Endothelial cell of umbilical vein (primary cell): ENCODE results near the gene GRID1. TPM values are rescaled to one million over a fixed set of nuclear protein-coding genes. Genes with fewer than 3 reads are reported as not detected.

Experiments used
- BruUV-seq: library from RNA; stranded (reverse); fragments of 400-500 nt; replicated peaks from 2 replicates; lab custom pipeline; 2021; lab: Mats Ljungman, UMichigan
- CTCF ChIA-PET: fragments of 300-600, 350-600 bp; sonication (Branson Sonifier 250); formaldehyde crosslinking; loops from one replicate; lab custom pipeline; 2021; ENCODE audit warnings: antibody characterized with exemption, inconsistent platforms; lab: Charles Lee
- POLR2A ChIA-PET: fragments of 300-600, 350-600 bp; sonication (Branson Sonifier 250); formaldehyde crosslinking; loops from one replicate; lab custom pipeline; 2021; ENCODE audit warnings: antibody characterized with exemption, inconsistent platforms; lab: Charles Lee
- DNase-seq: peaks from one replicate; pipeline ENCODE4 v3.0.0-alpha.2; 2011; ENCODE audit warnings: low read depth, low spot score
- FAIRE-seq: peaks from 2 replicates; lab custom pipeline; 2011; peaks lifted over from hg19 to GRCh38; lab: Jason Lieb, UNC
- H2AFZ ChIP-seq: 2 replicates; pipeline ENCODE4 v1.6.0; 2012; ENCODE audit warnings: low read depth, low read length, control low read depth, inconsistent platforms
- H3K27ac ChIP-seq: 2 replicates; pipeline ENCODE4 v1.5.1; 2011; ENCODE audit warnings: low read depth, mild to moderate bottlenecking, control low read depth, low read length, moderate library complexity; ENCODE audit not compliant: insufficient read depth
- H3K27me3 ChIP-seq, 2 experiments: 2 replicates each; pipeline versions ENCODE4 v1.6.0 to v1.6.1; 2011; ENCODE audit warnings: low read length in 2 of 2, mixed read lengths in 1 of 2; ENCODE audit not compliant: control insufficient read depth in 2 of 2, insufficient read depth in 2 of 2
- H3K36me3 ChIP-seq, 2 experiments: 2 replicates in 1 of 2; 3 replicates in 1 of 2; pipeline ENCODE4 v1.5.1; 2011; ENCODE audit warnings: low read length in 2 of 2, mild to moderate bottlenecking in 1 of 2, moderate library complexity in 1 of 2; ENCODE audit not compliant: control insufficient read depth in 2 of 2, insufficient read depth in 2 of 2; ENCODE audit errors: extremely low read depth in 1 of 2
- H3K4me1 ChIP-seq: 3 replicates; pipeline ENCODE4 v1.5.1; 2011; ENCODE audit warnings: mild to moderate bottlenecking, low read length; ENCODE audit not compliant: control insufficient read depth, insufficient read depth; ENCODE audit errors: extremely low read depth
- H3K4me2 ChIP-seq: 2 replicates; pipeline ENCODE4 v1.6.1; 2011; ENCODE audit warnings: low read length, control low read depth, mixed read lengths; ENCODE audit not compliant: insufficient read depth
- H3K4me3 ChIP-seq, 3 experiments: fragments of 200-600 bp in 1 of 3; sonication (generic), shearing (Covaris generic) in 1 of 3; replicated peaks in 1 of 3; 2 replicates each; pipeline ENCODE4 v1.5.1; 2011 to 2016; ENCODE audit warnings: control low read depth in 3 of 3, low read length in 3 of 3, mild to moderate bottlenecking in 2 of 3, inconsistent platforms in 1 of 3, low read depth in 1 of 3, moderate library complexity in 1 of 3; ENCODE audit not compliant: insufficient read depth in 1 of 3
- H3K79me2 ChIP-seq: 2 replicates; pipeline ENCODE4 v1.6.0; 2012; ENCODE audit warnings: low read length, inconsistent platforms; ENCODE audit not compliant: control insufficient read depth, insufficient read depth
- H3K9ac ChIP-seq: replicated peaks from 2 replicates; pipeline ENCODE3; 2011; ENCODE audit warnings: low read length, control low read depth; ENCODE audit not compliant: insufficient read depth; ENCODE audit errors: extremely low read depth
- H3K9me1 ChIP-seq: replicated peaks from 3 replicates; pipeline ENCODE4 v1.6.0; 2011; ENCODE audit warnings: mild to moderate bottlenecking, low read length; ENCODE audit not compliant: control insufficient read depth, insufficient read depth; ENCODE audit errors: extremely low read depth
- H3K9me3 ChIP-seq: replicated peaks from 2 replicates; pipeline ENCODE4 v1.5.1; 2012; ENCODE audit warnings: low read length, inconsistent platforms; ENCODE audit not compliant: control insufficient read depth, insufficient read depth
- H4K20me1 ChIP-seq: replicated peaks from 2 replicates; pipeline ENCODE3; 2011; ENCODE audit warnings: mild to moderate bottlenecking, low read length; ENCODE audit not compliant: control insufficient read depth, insufficient read depth; ENCODE audit errors: extremely low read depth
- CTCF ChIP-seq, 2 donors: IDR thresholded peaks; 1 replicate in 1 of 2; 2 replicates in 1 of 2; pipeline ENCODE4 v1.5.1; 2011; ENCODE audit warnings: low read length in 2 of 2, mild to moderate bottlenecking in 2 of 2, moderate library complexity in 2 of 2, control low read depth in 1 of 2, inconsistent platforms in 1 of 2, low read depth in 1 of 2; ENCODE audit not compliant: insufficient read depth in 1 of 2; ENCODE audit errors: extremely low read depth in 1 of 2
- EZH2 ChIP-seq: IDR thresholded peaks from 2 replicates; pipeline ENCODE4 v1.6.1; 2012; ENCODE audit warnings: borderline replicate concordance, low read depth, mild to moderate bottlenecking, moderate library complexity, low read length, inconsistent platforms; ENCODE audit not compliant: severe bottlenecking
- GATA2 ChIP-seq: IDR thresholded peaks from 2 replicates; pipeline ENCODE4 v1.7.0; 2011; ENCODE audit warnings: low read depth, mild to moderate bottlenecking, moderate library complexity, mixed read lengths, low read length; ENCODE audit not compliant: insufficient read length, insufficient read depth
- MAX ChIP-seq: IDR thresholded peaks from 2 replicates; pipeline ENCODE4 v1.6.1; 2011; ENCODE audit not compliant: insufficient read depth, insufficient read length
- MYC ChIP-seq: IDR thresholded peaks from one replicate; pipeline ENCODE4 v1.6.1; 2011; ENCODE audit warnings: mild to moderate bottlenecking, low read depth, low read length
- POLR2A ChIP-seq: IDR thresholded peaks from 2 replicates; pipeline ENCODE4 v1.6.1; 2012; ENCODE audit warnings: low read depth, mild to moderate bottlenecking, control low read depth, low read length
- dilution Hi-C: fragments of 300-500 bp; cut with MboI; formaldehyde crosslinking; loops from one replicate; pipeline ENCODE4 v1.15.0; 2019; ENCODE audit warnings: low sequenced_read_pairs; ENCODE audit not compliant: extremely low pct_ligation_motif_present
- intact Hi-C: fragments of 100-400 bp; cut with micrococcal nuclease; formaldehyde crosslinking; loops from one replicate; pipeline ENCODE4 v1.10.0; 2022
- polyA plus RNA-seq, 4 experiments: library from polyadenylated mRNA; depleted of rRNA in 3 of 4; stranded (reverse) in 3 of 4; unstranded in 1 of 4; fragments of >200 nt; gene quantifications; 2 replicates each; pipeline versions ENCODE4 v1.2.1 to v1.2.3, GENCODE V29; 2011 to 2012; ENCODE audit warnings: missing spikeins in 1 of 4
- total RNA-seq: library from RNA; stranded (reverse); gene quantifications from 2 replicates; pipeline ENCODE4 v1.2.3, GENCODE V29; 2021

Gene GRID1
- total and polyA plus RNA-seq, 2 donors (not counting 3 experiments of a cell fraction or from before 2014, with no cell fraction given): not detected

GRCh38 chr10:86363184-86363832 is 3.3 kb downstream of the GRID1 start:
- TF ChIP-seq POLR2A (no peak), CTCF (IDR thresholded peaks at IDR 0.05; ENCODE audit: extremely low read depth in 1 of 2, insufficient read depth in 1 of 2, low read depth in 1 of 2, low read length in 2 of 2) (peak in 1 of 2 donors; percentile 10), GATA2 (no peak), EZH2 (no peak), MAX (no peak), MYC (no peak)
- POLR2A ChIA-PET: no interaction called here
- BruUV-seq: no TSS peak
- no peaks in the 10 kb centered on the region for H3K79me2 ChIP-seq
- intact Hi-C loops (no loop called here), dilution Hi-C loops (no loop called here)
- CTCF ChIA-PET: interaction anchor here (1.9 kb wide), 1 partner anchor 1823 kb away, joined by 8 read pairs; no protein-coding TSS in a partner anchor
- no peaks in the 10 kb centered on the region for H3K9me1 ChIP-seq
- DNase-seq (no peak), FAIRE-seq (no peak)
- peaks cover 55 to 59% of the 10 kb centered on the region in 2 experiments for H3K27me3 ChIP-seq
- no peak overlapping the region for H3K4me3 ChIP-seq
- H3K27ac ChIP-seq: no peak overlapping the region
- no peak overlapping the region for H2AFZ ChIP-seq
- H3K4me2 ChIP-seq: no peak overlapping the region
- H3K4me1 ChIP-seq: no peaks in the 10 kb centered on the region
- H3K9ac ChIP-seq: no peak overlapping the region
- H3K9me3 ChIP-seq: no peaks in the 10 kb centered on the region
- no peaks in the 10 kb centered on the region for H4K20me1 ChIP-seq
- H3K36me3 ChIP-seq: no peaks in the 10 kb centered on the region
